Dermis blood vessel endothelial cell (primary cell): ENCODE results near the gene TMEM131L. TPM values are rescaled to one million over a fixed set of nuclear protein-coding genes. Genes with fewer than 3 reads are reported as not detected.

Experiments
- DNase-seq: peaks from one replicate; pipeline ENCODE4 v3.0.0; 2010
- total RNA-seq: library from RNA; depleted of rRNA; stranded (reverse); fragments of >200 nt; gene quantifications from 2 replicates; pipeline ENCODE4 v1.2.3, GENCODE V29; 2014

The TMEM131L gene
- total RNA-seq, 1 donor from 2014 or later, result 16.2 TPM

- no peak for DNase-seq
Measured at GRCh38 chr4:153620352-153620751, 154.2 kb downstream of the TMEM131L start.

DNA sequence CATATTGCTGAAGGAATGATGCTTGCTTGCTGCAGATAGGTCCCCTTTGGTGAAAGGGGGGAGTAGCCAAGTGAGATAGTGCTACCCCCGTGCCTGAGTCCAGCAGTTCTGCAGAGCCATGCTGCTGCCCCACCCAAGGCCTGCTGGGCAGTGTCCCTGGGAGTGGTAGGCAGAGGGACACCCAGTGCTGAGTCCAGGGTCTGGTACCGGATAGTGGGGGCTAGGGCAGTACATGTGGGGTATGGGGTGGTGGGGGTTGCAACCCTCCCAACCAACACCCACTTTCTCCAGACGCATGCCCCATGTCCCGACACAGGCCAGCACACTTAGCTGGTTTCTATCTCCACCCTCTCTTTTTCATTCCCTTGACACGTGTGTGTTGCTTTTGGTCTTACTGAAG, 155.9 kb downstream of the TMEM131L start:
- DNase-seq, result no peak

DNA sequence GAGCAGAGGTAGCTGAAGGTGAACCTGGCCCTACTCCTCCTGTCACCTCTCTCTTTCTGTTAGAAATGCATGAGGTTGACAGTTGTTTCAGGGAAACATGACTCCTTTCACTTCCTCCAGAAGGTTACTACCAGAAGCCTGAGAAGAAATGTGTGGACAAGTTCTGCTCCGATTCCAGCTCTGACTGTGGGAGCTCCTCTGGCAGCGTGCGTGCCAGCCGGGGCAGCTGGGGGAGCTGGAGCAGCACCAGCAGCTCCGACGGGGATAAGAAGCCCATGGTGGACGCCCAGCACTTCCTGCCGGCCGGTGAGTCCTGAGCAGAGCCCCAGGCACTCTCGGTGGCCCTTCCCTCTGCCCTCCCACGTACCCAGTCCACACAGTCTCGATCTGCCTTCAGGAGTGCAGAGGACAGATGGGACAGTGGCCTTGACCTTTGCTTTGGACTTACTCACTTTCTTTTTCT, 156.6 kb downstream of the TMEM131L start:
- peak; percentile 6 for DNase-seq

DNA sequence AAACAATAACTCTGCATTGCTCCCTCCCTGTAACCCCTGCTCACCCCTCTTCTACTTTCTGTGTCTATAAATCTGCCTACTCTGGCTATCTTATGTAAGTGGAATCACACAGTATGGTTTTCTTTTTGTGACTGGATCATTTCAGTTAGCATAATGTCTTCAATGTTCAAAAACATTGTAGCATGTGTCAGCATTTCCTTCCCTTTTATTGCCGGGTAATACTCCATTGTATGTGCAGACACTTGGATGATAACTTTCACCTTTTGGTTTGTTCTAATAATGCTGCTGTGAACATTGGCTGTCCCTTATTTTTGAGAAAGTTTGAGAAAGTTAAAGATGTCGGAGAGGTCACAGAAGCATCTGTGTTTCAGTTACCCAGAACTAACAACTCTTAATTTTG, 157.3 kb downstream of the TMEM131L start:
- DNase-seq, result peak; percentile 63

- DNase-seq, result no peak
Measured at GRCh38 chr4:153628796-153629315, 162.7 kb downstream of the TMEM131L start.

DNA sequence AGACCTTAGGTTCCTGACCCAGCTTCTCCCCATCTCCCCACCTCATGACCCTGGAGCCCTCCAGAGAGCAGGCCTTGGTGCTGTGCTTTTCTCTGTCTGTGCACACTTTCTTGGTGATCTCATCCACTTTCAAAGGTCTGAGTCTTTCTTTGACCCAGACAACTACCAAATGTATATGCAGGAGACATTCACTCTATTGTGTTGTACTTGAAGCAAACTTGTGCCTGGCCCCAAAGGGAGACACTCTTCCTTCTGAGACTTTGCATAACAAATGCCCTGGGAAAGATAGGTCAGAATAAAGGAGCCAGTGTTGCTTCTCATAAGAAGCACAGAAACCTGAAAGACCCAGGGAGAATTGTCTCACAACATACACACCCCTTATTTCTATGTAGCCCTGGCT, 163.6 kb downstream of the TMEM131L start:
- no peak for DNase-seq

- DNase-seq, result peak; percentile 55
Measured at GRCh38 chr4:153634738-153635353, 168.7 kb downstream of the TMEM131L start.

GRCh38 chr4:153635846-153636245, 169.7 kb downstream of the TMEM131L start:
- no peak for DNase-seq

DNA sequence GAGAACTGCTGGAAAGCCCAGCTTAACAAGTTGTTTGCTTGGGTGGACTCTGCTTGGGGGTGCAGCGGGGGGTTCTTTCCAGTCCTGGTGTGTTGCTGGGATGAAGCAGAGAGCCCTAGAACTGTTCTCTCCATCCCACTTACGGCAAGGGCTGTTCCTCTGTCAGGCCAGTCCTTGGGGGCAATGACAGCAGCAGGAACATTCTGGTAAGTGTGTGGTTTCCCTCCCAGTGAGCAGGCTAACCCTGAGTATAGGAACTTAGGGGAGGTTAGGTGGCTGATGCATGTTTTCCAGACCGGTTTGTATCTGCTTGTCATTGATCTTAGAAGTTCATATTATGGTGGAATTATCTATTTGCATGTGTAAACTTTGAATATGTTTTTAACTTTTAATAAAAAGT, 171.0 kb downstream of the TMEM131L start:
- no peak for DNase-seq

- no peak for DNase-seq
Measured at GRCh38 chr4:153638011-153638410, 171.9 kb downstream of the TMEM131L start.

DNA sequence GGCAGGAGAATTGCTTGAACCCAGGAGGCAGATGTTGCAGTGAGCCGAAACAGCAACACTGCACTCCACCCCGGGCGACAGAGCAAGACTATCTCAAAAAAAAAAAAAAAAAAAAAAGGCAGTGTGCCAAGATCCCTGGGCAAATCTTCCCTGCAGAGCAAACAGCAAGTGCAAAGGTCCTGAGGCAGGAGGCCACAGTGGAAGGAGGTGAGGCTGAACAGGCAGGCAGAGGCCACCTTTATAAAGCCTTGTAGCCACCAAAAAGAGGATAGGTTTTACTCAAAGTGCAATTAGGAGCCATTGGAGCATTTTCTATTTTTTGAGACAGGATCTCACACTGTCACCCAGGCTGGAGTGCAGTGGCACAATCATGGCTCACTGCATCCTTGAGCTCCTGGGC, 172.8 kb downstream of the TMEM131L start:
- DNase-seq, result no peak

GRCh38 chr4:153639833-153640802, 174.0 kb downstream of the TMEM131L start:
- no peak for DNase-seq

- DNase-seq, result no peak
Measured at GRCh38 chr4:153641532-153641931, 175.4 kb downstream of the TMEM131L start.

DNA sequence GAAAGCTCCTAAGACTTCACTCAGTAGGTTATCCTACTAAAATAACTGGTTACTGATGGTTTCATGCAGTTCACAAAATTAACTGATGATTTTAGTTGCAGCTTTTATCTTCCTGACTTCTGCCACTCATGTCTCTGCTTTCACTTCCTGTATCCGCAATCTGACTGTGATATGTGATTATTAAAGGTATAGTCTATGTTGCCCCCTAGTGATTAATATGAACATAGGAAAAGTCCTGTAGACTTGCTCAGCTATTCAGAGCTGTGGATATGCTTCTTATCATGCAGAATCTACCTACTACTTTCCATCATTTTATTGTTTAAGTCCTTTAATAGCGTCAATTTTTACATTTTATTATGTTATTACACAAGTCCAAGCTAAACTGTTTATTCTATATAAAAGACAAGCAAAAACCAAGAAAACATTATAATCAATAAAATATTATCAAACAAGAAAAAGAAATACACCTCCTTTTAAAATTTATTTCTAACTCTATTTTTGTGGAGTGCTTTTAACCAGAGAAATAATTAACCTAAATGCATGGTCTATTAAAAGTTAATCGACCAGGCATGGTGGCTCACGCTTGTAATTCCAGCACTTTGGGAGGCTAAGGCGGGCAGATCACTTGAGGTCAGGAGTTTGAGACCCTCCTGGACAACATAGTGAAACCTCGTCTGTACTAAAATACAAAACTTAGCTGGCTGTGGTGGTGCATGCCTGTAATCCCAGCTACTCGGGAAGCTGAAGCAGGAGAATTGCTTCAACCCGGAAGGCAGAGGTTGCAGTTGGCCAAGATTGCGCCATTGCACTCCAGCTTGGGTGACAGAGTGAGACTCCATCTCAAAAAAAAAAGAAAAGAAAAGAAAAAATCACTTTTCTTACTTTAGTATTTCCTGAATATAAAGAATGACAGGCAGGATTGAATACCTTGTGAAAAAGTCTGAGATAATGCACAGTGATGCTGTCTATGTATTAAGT, 177.5 kb downstream of the TMEM131L start:
- peak; percentile 70 for DNase-seq

- no peak for DNase-seq
Measured at GRCh38 chr4:153645183-153645582, 179.0 kb downstream of the TMEM131L start.

DNA sequence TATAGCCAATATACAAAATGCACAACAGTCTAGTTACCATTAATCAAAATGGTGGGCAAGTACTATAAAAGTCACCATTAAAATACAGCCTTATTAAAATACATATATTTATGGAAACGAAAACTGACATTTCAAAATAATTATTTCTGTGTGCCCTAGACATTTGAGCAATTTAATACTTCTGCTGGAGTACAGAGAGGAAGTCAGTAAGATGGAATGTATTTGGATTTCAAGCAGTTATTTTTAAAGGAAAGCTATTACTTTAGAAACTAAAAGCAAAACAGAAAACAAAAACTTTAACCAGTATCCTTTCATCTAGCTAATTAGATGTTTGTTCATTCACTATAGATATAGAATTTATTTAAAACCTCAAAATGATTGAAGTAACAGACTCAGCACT, 180.1 kb downstream of the TMEM131L start:
- no peak for DNase-seq

- no peak for DNase-seq
Measured at GRCh38 chr4:153646978-153647377, 180.8 kb downstream of the TMEM131L start.

GRCh38 chr4:153647975-153648374, 181.8 kb downstream of the TMEM131L start:
- DNase-seq, result no peak

DNA sequence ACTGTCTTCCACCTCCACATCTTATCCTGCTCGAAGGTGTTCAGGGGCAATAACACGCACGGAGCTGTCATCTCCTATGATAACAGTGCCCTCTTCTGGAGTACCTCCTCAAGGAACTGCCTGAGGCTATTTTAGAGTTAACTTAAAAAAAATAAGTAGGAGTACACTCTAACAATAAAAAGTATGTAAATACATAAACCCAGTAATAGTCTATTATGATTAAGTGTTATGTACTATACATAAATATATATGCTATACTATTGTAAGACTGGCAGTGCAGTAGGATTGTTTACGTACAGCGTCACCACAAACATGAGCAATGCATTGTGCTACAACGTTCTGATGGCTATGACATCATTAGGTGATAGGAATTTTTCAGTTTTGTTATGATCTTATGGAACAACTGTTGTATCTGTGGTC, 183.4 kb downstream of the TMEM131L start:
- peak; percentile 43 for DNase-seq

GRCh38 chr4:153651116-153651515, 185.0 kb downstream of the TMEM131L start:
- peak; percentile 20 for DNase-seq

DNA sequence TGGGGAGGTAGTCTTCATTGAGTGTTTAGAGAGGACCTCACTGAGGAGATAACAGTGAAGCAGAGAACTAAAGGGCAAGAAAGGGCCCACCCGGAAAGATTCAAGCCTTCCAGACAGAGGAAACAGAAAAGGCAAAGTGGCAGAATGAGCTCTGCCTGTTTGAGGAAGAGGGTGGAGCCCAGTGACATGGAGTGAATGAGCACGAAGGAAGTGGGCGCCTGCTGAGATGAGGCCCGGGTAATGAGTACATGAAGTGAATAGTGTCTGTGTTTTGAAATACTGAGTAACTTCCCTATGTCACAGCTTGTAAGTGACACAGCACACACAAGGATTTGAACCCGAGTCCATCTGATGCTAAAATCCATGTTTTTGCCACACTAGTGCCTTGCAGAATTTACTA, 185.4 kb downstream of the TMEM131L start:
- DNase-seq, result no peak

GRCh38 chr4:153652051-153652784, 186.1 kb downstream of the TMEM131L start:
- DNase-seq, result peak; percentile 27
